Cardiac muscle cell (in vitro differentiated cells and primary cell): Measurements from ENCODE around the gene ITGA2. TPM values are rescaled to one million over a fixed set of nuclear protein-coding genes. Genes with fewer than 3 reads are reported as not detected.

Source experiments
- DNase-seq, 2 donors: peaks; one replicate each; pipeline versions ENCODE4 v3.0.0 to v3.0.0-alpha.2; 2010 to 2017; ENCODE audit warnings: low read depth in 1 of 2, low spot score in 1 of 2
- H3K27ac ChIP-seq: fragments of 200-600 bp; sonication (generic); 2 replicates; pipeline ENCODE4 v1.5.1; 2016
- H3K27me3 ChIP-seq: fragments of 200-600 bp; sonication (generic); 2 replicates; pipeline ENCODE4 v1.6.0; 2016; ENCODE audit warnings: control low read depth
- H3K36me3 ChIP-seq: fragments of 200-600 bp; sonication (generic); 2 replicates; pipeline ENCODE4 v1.5.1; 2016; ENCODE audit warnings: control low read depth
- H3K4me1 ChIP-seq: fragments of 200-600 bp; sonication (generic); 2 replicates; pipeline ENCODE4 v1.8.1; 2017; ENCODE audit warnings: low read depth, mild to moderate bottlenecking, mixed run types
- H3K4me3 ChIP-seq: fragments of 200-600 bp; sonication (generic); 2 replicates; pipeline ENCODE4 v1.5.1; 2016; ENCODE audit warnings: mild to moderate bottlenecking
- H3K9me3 ChIP-seq: fragments of 200-600 bp; sonication (generic); 2 replicates; pipeline ENCODE4 v1.5.1; 2017; ENCODE audit warnings: low read depth, mild to moderate bottlenecking, control low read depth
- polyA plus RNA-seq: library from polyadenylated mRNA; unstranded; fragments of >200 nt; fragmentation: Nextera tagmentation; extraction: Ambion mirVana; gene quantifications from 2 replicates; pipeline ENCODE4 v1.2.1, GENCODE V29; 2016
- total RNA-seq: library from RNA; depleted of rRNA; stranded (reverse); fragments of >200 nt; gene quantifications from 2 replicates; pipeline ENCODE4 v1.2.3, GENCODE V29; 2016
- TF ChIP-seq, protein P1 (sequence below): IDR thresholded peaks from 2 replicates; pipeline ENCODE4 v1.5.1; 2012; ENCODE audit warnings: low read depth, mild to moderate bottlenecking, low read length

Gene ITGA2
- total and polyA plus RNA-seq, 2 experiments from 2014 or later = 0.57 to 2.3 TPM

DNA sequence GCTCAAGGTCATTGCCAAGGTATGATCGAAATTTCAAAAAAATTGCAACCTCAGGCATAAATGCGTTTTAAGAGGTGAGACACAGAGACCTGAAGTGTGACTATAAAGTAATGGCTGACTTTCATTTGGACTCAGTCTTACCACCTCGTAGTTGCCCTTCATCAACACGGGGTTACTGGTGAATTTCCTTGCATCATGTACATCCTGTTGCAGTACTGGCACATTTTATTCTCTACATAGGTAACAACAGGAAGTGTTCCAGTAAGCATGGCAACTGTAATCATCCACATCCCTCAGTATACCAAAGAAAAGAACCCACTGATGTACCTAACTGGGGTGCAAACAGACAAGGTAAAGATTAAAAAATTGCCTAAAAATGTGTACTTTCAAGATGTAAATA lies 91.1 kb downstream of the ITGA2 start:
- Histone ChIP-seq H3K27me3 (no peaks in the 10 kb centered on the region), H3K4me3 (no peak overlapping the region), H3K9me3 (no peaks in the 10 kb centered on the region), H3K4me1 (no peaks in the 10 kb centered on the region), H3K27ac (no peak overlapping the region), H3K36me3 (no peaks in the 10 kb centered on the region)
- DNase-seq = no peak
- TF ChIP-seq, protein P1, sequence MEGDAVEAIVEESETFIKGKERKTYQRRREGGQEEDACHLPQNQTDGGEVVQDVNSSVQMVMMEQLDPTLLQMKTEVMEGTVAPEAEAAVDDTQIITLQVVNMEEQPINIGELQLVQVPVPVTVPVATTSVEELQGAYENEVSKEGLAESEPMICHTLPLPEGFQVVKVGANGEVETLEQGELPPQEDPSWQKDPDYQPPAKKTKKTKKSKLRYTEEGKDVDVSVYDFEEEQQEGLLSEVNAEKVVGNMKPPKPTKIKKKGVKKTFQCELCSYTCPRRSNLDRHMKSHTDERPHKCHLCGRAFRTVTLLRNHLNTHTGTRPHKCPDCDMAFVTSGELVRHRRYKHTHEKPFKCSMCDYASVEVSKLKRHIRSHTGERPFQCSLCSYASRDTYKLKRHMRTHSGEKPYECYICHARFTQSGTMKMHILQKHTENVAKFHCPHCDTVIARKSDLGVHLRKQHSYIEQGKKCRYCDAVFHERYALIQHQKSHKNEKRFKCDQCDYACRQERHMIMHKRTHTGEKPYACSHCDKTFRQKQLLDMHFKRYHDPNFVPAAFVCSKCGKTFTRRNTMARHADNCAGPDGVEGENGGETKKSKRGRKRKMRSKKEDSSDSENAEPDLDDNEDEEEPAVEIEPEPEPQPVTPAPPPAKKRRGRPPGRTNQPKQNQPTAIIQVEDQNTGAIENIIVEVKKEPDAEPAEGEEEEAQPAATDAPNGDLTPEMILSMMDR = no peak

GRCh38 chr5:53083927-53084326 lies 94.8 kb downstream of the ITGA2 start:
- no peak overlapping the region for H3K4me3 ChIP-seq
- TF ChIP-seq, protein P1 = no peak
- DNase-seq = no peak
- H3K27ac ChIP-seq = no peak overlapping the region
- no peaks in the 10 kb centered on the region for H3K36me3 ChIP-seq
- no peaks in the 10 kb centered on the region for H3K9me3 ChIP-seq
- no peaks in the 10 kb centered on the region for H3K27me3 ChIP-seq
- H3K4me1 ChIP-seq = no peaks in the 10 kb centered on the region

DNA sequence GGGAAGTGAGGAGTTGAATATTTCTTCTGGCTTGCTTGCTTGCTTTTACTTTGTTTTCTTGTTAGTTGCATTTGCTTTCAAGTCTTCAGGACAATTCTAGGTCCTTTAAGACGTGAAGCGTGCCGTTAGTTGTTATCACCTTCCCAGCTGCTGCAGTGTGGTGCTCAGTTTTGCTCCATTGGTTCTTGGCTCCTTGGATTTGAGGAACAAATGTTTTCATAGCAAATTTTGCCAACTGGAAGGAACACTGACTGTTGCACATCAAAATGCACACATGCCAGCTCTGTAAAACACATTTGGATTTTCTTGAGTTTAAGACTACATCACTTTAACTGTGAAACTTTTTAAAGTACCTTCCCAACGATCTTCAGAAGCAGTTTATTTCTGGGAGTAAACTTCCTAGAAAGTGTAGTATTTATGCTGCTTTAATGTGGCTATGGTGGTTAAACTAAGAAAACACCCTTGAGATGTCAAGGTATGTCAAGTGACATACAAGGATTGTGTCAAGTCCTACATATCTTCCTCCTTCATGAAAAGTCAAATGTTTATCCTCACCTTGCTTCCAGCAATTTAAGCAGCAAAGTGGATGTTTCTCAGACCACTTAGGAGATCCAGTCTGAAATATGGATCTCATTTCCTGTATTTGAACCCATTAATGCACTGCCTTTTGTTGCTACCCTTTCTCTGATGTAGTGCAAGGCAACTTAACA lies 95.5 kb downstream of the ITGA2 start:
- no peaks in the 10 kb centered on the region for H3K36me3 ChIP-seq
- no peak for DNase-seq
- no peak overlapping the region for H3K27ac ChIP-seq
- H3K9me3 ChIP-seq = no peaks in the 10 kb centered on the region
- H3K27me3 ChIP-seq = no peaks in the 10 kb centered on the region
- no peaks in the 10 kb centered on the region for H3K4me1 ChIP-seq
- TF ChIP-seq, protein P1 = no peak
- no peak overlapping the region for H3K4me3 ChIP-seq

- TF ChIP-seq, protein P1 = no peak
- Histone ChIP-seq H3K27me3 (no peaks in the 10 kb centered on the region), H3K4me1 (no peaks in the 10 kb centered on the region), H3K36me3 (no peaks in the 10 kb centered on the region), H3K4me3 (no peak overlapping the region), H3K27ac (no peak overlapping the region), H3K9me3 (no peaks in the 10 kb centered on the region)
- DNase-seq = no peak
Measured at GRCh38 chr5:53087171-53087570, 98.0 kb downstream of the ITGA2 start.

DNA sequence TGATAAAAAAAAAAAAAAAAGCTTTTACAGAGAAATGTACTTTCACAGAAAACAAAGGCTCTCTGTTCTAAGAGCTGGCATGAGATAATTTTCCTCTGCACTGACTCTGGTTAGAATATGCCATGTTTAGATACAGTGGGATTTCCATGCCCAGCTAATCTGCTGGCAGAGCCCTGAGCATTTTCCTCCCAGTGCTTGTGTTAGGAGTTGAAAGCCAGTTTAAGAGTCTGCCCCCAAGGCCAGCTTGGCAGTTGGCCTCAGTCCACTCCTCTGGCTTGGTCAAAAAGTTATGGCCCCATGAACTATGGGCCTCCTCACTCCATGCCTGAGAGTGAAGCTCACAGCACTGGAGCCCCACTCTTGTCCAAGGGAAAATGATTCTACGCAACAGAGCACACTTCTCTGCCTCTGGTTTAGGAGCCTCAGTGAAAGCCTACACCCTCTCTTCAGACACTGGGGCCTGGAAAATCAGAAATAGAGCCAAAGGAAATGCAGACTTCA lies 98.5 kb downstream of the ITGA2 start:
- peak in 1 of 2 donors; percentile 9 for DNase-seq
- Histone ChIP-seq H3K4me3 (no peak overlapping the region), H3K4me1 (no peaks in the 10 kb centered on the region), H3K9me3 (no peaks in the 10 kb centered on the region), H3K27ac (no peak overlapping the region), H3K36me3 (no peaks in the 10 kb centered on the region), H3K27me3 (no peaks in the 10 kb centered on the region)
- TF ChIP-seq, protein P1 = no peak
